ENCODE measurements around the gene LCN12.
A peak's percentile ranks its signal among the peaks of the same experiment; 100 is the strongest.
"Not testable (repeated sequence)": the region's sequence is repeated elsewhere in the genome, so short reads cannot be mapped to it uniquely, and the experiment has no call there.

LCN12 gene

DNA sequence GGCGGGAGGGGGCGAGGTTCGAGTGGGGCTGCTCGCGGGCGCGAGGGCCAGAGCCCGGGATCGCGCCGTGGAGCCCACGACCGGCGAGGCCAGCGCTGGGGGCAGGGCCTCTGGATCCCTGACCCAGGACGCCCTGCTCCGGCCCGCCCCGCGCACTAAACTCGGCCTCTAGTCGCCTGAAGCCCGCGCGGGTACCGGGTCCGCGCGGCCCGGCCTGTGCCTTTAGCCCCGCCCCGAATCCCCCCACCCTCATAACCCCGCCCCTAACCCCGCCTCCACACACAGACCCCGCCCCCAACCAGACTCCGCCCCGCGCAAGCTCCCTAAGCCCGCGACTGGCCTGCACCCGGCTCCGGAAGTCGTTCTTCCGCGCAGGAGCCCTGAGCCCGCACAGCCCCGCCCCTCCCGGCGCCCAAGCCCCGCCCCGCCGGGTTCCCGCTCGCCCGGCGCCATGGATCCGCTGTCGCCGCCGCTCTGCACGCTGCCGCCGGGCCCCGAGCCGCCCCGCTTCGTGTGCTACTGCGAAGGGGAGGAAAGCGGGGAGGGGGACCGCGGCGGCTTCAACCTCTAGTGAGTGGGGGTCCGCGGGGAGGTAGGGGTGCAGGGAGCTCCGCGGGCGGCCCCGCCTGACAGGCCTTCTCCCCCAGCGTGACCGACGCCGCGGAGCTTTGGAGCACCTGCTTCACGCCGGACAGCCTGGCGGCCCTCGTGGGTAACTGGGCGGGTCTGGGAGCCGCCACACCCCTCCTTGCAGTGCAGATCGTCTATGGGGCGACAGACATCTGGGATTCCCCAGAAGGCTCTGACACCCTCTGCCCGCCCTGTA is 40.1 kb downstream of the LCN12 start, which contains the start of gene PAXX:
PAXX (plus strand) TSS at position 430 of the 826 bp plus-strand sequence; CDS start at position 452, 22 bp downstream.
- peak; percentile 91 for DNase-seq (ENCODE audit: low read depth)

DNA sequence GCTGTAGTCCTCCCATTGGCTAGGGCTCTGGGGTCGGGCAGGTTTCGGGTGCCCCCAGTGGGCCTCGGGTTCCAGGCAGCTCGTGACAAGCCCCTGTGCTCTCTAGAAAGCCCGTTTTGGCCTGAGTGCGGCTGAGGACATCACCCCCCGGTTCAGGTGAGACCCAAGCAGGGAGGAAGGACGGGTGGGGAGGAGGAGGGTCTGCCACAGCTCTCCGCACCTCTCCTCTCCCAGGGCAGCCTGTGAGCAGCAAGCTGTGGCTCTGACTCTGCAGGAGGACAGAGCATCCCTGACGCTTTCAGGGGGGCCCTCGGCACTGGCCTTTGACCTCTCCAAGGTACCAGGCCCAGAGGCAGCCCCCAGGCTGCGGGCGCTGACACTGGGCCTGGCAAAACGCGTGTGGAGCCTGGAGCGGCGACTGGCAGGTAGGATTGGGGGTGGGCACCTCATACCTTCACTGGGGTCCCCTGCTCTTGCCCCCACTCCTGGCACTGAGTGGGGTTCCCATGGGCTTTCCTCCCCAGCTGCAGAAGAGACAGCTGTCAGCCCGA is 40.8 kb downstream of the LCN12 start:
- DNase-seq (ENCODE audit: low read depth) = no peak

- no peak for DNase-seq (ENCODE audit: low read depth)
Observed at GRCh38 chr9:136994180-136994887, 42.3 kb downstream of the LCN12 start.

- DNase-seq (ENCODE audit: low read depth) = no peak
Observed at GRCh38 chr9:136994888-136995230, 42.8 kb downstream of the LCN12 start.

DNA sequence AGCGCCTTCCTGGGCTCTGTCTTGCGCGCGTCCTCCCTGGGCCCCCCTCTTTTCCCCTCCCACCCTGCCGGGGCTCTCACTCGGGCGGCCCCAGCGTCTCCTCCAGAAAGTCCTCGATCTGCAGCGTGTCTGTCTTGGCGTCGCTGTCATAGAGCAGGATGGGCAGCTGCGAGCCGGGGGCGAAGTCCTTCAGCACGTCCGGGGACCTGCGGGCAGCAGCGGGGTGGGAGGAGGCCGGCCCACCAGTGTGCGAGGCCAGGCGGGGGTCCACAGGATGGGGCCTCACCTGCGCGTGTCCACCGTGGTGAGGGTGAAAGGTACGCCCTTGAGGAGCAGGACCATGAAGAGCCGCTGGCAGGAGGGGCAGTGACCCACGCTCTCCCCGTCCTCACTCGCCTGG is 43.3 kb downstream of the LCN12 start:
- no peak for DNase-seq (ENCODE audit: low read depth)

- DNase-seq (ENCODE audit: low read depth) = no peak
Observed at GRCh38 chr9:136995772-136996311, 43.8 kb downstream of the LCN12 start.

- DNase-seq (ENCODE audit: low read depth) = peak; percentile 53
Observed at GRCh38 chr9:136996361-136997292, 44.6 kb downstream of the LCN12 start, which contains the start of gene CLIC3. Gene CLIC3, minus strand, starts transcription at chr9:136996568. Its CDS starts 25 bp downstream, at chr9:136996543.

DNA sequence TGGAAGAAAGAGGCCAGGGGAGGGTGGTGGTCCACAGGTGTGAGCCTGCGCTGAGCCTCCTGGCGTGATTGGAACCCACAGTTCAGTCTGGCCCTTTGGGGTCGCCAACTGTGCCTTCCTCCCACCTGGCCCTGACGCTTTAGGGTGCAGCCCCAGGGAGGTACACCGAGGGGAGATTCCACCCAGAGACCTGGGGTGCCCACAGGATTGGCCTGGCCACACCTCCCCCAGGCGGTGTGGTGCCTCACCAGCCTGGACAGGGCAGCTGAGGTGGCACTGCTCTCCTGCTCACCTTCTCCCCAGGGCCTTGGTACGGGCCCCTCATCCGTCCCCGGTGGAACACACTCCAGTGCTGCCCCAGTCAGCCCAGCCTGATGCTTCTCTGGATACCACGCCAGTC is 45.3 kb downstream of the LCN12 start:
- DNase-seq (ENCODE audit: low read depth) = no peak

GRCh38 chr9:136997830-136998234 is 45.8 kb downstream of the LCN12 start:
- no peak for DNase-seq (ENCODE audit: low read depth)

DNA sequence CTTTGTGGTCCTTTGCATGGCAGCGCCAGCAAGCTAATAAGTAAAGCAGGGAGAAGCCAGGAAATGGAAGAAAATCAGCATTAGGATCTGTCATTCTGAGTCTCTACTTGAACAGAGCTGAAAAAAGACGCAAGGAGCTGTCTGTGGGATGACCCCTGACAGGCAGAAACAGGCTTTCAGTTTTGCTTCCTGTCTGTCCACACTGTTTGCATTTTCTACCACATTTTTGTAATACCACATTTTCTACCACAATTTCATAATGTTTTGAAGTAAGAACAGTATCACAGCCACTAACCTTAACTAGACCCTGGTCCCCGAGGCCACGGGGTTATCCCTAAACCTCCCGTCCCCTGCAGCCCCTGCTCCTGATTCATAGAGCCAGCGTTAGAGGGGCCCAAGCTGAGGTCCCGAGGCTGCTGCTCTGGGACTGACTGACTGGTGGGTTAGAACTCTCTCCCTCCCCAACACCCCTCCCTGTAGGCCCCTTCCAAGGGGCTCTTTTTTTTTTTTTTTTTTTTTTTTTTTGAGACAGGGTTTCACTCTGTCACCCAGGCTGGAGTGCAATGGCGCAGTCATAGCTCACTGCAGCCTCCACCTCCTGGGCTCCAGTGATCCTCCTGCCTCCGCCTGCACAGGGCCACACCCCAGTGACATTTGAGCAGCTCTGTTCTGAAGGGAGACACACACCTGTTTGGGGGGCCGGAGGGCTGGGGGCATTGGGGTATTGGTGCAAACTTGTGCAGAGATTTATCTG is 48.3 kb downstream of the LCN12 start:
- DNase-seq (ENCODE audit: low read depth) = no peak

DNA sequence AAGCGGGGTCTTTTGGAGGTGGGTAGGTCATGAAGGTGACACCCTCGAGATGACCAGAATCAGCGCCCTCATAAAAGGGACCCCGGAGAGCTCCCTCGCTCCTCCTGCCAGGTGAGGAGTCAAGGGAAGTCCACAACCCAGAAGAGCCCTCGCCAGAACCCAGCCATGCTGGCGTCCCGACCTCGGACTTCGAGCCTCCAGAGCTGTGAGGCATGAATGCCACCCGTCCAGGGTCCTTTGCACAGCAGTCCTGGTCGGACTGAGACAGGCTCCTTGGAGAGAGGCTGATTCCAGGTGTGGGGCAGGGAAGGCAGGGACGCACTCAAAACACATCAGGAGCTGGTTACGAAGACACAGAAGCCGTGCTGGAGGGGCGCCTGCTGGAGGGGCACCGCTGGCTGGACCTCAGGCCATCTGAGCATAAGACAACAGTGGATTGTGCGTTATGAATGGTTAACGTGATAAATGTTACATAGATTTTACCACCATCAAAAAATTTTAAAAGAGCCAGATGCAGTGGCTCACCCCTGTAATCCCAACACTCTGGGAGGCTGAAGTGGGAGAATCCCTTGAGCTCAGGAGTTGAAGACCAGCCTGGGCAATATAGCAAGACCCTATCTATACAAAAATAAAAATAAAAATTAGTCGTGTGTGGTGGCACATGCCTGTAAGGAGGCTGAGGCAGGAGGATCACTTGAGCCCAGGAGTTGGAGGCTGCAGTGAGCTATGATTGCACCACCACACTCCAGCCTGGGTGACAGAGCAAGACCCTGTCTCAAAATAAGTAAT is 50.0 kb downstream of the LCN12 start:
- DNase-seq (ENCODE audit: low read depth) = no peak

DNA sequence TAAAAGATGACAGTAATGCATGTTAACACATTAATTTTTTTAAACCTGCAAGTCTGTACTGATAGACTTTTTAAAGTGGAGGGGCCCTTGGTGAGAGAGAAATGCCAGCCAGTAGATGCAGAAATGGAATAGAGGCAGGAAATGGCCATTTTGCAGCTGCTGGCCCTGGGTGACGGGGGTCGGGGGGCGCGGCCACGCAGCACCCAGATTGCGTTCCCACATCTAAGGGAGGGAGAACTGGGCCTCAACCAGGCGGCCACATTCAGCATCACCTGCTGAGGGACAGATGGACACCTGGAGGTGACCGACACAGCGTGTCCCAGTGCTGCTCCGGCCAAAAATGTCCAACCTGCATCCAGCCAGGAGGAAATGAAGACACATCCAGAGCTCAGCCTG is 50.6 kb downstream of the LCN12 start:
- no peak for DNase-seq (ENCODE audit: low read depth)

DNA sequence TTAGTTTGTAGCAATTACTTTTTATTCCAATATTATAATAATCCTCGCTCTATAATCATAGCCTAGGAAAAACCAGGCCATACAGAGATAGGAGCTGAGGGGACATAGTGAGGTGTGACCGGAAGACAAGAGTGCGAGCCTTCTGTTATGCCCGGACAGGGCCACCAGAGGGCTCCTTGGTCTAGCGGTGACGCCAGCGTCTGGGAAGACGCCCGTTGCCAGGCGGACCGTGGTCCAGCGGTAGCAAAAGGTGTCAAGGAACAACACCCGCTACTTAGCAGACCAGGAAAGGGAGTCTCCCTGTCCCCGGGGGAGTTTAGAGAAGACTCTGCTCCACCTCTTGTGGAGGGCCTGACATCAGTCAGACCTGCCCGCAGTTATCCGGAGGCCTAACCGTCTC is 52.2 kb downstream of the LCN12 start:
- DNase-seq (ENCODE audit: low read depth) = not testable (repeated sequence)

All from activated gamma-delta T cell treated with anti-CD3 and anti-CD28 coated beads, Interleukin-2, amount 50 U/mL, for 16 hours (primary cell).